GM21423 (cell line): ENCODE measurements around the gene XAB2.

Source experiments
- ATAC-seq: cut with Tn5 transposase; IDR thresholded peaks from one replicate; pipeline ENCODE4 v1.9.1; 2021; ENCODE audit warnings: mild to moderate bottlenecking, moderate library complexity; ENCODE audit not compliant: unreplicated experiment

The XAB2 gene

GRCh38 chr19:7629347-7630054 lies at the start of gene XAB2, which contains the start of gene PET100:
Gene XAB2, minus strand, starts transcription at chr19:7629545. Its CDS starts 18 bp downstream, at chr19:7629527.
Gene PET100, plus strand, starts transcription at chr19:7629793. Its CDS starts 41 bp downstream, at chr19:7629834.
- peak; percentile 93 for ATAC-seq

DNA sequence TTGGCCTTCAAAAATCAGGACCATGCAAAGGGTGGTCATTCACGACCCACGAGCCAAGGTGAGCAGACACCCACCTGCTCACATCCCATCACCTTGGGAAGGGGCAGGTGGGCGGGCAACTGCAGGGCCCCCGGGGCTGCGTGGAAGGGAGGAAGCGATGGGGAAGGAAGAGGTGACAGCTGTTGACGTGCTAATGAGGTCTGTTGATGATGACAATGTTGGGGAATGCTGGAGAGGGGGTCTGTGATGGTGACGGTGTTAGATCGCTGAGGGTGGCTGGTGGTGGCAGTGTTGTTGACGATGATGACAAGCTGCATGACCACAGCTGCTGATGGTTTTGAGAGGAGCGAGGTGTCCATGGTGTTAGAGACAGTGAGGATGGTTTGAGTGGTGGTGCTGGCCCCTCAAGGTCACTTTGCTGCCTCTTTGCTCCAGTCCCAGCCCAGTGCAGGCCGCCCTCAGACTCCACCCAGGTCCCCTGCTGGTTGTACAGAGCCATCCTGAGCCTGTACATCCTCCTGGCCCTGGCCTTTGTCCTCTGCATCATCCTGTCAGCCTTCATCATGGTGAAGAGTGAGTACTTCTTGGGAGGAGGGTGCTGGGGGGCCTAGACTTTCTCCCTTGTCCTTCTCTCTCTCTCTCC lies 48.4 kb upstream of the XAB2 start:
- ATAC-seq: no peak

DNA sequence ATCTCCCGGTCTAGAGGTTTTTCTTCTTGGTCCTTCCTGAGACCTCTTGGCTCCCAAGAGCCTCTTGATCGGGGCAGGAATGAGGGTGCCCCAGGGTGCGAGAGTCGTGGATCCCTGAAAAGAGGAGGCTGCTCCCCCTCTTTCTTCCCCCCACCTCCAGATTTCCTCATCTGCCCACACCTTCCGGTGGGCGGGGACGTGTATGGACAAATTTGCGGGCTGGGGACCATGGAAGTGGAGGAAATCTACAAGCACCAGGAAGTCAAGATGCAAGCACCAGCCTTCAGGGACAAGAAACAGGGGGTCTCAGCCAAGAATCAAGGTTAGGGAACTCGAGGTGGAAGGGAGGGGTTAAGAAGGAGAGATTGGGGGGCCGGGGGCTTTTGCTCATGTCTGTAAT lies 47.5 kb upstream of the XAB2 start, which contains the start of gene MCEMP1:
TSS of gene MCEMP1 (plus strand) at position 237 of the 400 bp plus-strand sequence. CDS start at position 268, 31 bp downstream.
- no peak for ATAC-seq

DNA sequence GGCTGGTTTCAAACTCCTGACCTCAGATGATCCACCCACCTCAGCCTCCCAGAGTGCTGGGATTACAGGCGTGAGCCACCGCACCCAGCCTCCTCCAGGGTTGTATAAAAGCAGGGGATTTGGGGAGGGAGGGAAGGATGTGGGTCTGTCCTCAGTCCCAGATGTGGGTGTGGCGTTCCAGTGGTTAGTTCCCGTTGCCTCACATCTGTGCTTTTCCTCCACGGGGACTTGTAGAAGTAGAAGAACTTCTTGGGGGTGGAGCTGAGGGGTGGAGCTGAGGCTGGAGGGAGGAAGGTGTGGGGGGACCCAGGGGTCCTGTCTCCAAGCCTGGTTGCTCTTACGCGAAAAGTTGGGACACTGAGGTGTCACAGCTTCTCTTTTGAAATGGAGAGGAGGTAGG lies 47.0 kb upstream of the XAB2 start:
- no peak for ATAC-seq

DNA sequence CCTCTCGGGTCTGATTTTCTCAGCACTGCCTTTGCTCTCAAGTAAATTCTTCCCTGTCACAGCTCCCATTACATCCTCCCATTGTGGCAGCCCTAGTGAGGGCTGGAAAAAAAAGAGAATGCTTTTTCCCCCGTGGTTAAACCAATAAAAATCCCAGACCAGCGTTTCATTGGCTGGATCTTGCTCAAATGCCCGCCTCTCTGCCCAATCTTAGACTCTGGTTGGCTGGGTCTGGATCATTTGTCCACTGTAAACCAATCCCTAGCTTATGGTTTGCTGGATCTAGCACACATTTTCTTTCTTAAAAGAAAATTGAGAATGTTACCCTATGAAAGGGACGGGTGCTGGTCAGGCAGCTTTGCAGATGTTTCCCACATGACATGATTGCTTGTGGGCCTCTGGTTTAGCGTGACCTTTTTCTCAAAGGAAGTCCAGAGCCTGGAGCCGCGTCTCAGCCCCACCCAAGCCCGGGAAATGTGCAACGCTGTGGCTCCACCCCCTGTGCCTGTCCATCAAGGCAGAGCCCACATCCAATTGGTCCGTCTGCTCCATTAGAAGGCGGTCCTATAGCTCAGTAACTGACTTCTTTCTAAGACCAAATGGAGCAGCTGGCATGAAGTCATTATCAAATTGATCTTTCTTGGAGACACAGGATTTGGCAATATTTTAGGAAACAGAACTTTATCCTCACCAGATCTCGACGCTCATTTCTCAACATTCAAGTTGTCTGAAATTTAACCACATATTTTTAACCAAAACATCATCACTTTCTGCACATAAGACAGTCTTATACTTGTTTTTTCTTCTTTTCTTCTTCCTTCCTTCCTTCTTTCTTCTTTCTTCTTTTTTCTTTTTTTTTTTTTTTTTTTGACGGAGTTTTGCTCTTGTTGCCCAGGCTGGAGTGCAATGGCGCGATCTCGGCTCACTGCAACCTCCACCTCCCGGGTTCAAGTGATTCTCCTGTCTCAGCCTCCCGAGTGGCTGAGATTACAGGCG lies 45.0 kb upstream of the XAB2 start:
- no peak for ATAC-seq

GRCh38 chr19:7672522-7672921 lies 43.2 kb upstream of the XAB2 start:
- no peak for ATAC-seq

- ATAC-seq: no peak
Observed at GRCh38 chr19:7670790-7671189, 41.4 kb upstream of the XAB2 start.

DNA sequence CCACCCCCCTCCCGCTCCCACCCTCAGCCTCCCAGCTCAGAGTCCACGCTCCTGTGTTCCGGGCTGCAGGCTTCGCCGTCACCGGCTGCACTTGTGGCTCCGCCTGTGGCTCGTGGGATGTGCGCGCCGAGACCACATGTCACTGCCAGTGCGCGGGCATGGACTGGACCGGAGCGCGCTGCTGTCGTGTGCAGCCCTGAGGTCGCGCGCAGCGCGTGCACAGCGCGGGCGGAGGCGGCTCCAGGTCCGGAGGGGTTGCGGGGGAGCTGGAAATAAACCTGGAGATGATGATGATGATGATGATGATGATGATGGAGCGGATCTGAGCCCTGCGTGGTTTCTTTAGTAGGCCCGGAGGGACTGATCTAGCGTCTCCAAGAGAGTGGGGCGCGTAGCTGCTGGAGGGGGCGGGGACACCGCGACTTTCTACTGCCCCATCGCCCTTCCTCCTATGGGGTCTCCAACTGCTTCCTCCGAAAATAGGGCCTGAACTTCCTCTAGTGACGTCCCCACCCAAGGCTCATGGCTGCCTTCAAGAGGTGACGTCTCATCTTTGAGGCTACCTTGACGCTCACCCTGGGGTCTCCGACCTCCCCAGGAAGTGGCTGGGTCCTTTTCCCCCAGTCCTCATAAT lies 40.9 kb upstream of the XAB2 start:
- no peak for ATAC-seq

DNA sequence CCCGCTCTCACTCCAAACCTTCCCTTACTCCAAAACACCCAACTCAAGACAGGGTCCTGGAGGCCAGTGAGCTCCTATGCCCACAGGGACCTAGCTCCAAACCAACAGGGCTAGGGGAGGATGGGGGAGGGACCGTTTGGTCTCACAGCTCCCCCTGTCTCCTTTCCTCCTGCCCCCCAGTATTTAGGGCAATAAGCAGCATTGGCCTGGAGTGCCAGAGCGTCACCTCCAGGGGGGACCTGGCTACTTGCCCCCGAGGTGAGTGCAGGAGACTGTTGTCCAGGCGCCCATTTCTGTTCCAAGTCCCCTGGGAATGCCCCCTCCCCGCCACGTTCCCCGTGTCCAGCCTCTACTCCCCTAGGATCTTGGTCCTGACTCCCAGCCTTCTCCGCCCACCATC lies 40.3 kb upstream of the XAB2 start:
- ATAC-seq: no peak

- no peak for ATAC-seq
Observed at GRCh38 chr19:7668842-7669241, 39.5 kb upstream of the XAB2 start, which contains the start of gene RETN. Gene RETN, plus strand, starts transcription at chr19:7669049. Its CDS starts 278 bp downstream, at chr19:7669327.

DNA sequence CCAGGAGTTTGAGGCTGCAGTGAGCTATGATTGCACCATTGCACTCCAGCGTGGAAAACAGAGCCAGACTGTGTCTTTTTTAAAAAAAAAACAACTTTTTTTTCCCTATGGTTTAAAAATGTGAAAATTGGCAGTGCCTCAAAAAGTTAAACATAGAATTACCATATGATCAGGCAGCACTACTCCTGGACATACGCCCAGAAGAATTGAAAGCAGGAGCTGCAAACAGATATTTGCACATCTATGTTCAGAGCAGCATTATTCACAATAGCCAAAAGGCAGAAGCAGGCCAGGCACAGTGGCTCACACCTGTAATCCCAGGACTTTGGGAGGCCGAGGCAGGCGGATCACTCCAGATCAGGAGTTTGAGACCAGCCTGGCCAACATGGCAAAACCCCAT lies 35.7 kb upstream of the XAB2 start:
- no peak for ATAC-seq

DNA sequence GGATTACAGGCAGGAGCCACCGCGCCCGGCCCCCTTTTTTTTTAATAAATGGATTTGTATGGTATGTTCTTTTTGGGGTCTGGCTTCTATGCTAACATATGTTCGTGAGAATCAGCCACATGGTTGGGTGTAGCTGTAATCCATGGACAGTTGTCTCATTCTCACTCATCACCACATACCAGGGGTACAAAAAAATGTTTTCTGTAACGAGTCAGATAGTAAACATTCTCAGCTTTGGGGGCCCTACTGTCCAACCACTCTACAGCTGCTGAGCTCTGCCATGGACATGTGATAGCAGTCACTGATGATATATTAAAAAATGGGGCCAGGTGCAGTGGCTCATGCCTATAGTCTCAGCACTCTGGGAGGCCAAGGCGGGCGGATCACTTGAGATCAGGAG lies 34.4 kb upstream of the XAB2 start:
- no peak for ATAC-seq

- no peak for ATAC-seq
Observed at GRCh38 chr19:7662657-7663056, 33.3 kb upstream of the XAB2 start.

- ATAC-seq: no peak
Observed at GRCh38 chr19:7661744-7662538, 32.6 kb upstream of the XAB2 start.

DNA sequence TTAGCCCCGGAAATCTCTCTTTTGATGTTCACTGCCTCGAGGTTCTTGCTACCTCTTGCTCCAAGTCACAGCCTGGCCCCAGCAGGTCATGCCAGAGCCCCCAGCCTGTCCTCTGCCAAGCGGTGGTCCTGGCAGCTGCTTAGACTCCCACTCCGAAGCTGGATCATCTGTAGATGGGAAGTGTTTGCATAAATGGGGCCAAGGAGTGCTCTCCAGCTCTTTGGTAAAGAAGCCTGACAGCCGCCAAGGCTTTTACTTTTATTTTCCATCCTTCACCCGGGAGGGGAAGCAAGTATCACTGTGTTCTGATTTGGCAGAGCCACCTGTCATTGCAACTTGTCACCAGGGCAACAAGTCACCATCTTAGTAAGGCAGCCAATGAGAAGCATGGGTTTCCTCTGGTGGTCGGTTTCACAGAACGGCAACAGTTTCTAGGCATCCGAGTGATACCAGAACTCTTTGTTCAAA lies 28.9 kb upstream of the XAB2 start:
- peak; percentile 68 for ATAC-seq

- ATAC-seq: no peak
Observed at GRCh38 chr19:7657131-7657751, 27.9 kb upstream of the XAB2 start.

DNA sequence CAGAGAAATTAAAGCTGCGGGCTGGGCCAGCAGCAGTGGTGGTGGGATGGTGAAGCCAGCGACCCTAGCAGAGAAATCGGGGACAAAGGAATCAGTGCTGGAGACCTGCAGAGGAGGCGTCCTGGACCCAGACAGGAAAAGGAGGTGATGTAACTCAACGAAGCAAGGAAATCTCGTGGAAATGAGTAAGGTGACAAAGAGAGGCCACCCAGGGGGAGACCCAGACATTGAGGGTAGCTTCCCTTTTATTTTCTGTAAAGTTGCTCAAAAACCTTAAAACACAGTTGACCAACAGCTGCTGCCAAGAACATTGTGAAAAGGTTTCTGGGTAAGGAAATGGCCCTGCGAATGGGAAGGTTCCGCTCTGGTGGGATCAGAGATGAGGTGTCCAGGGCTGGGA lies 26.2 kb upstream of the XAB2 start:
- ATAC-seq: no peak

DNA sequence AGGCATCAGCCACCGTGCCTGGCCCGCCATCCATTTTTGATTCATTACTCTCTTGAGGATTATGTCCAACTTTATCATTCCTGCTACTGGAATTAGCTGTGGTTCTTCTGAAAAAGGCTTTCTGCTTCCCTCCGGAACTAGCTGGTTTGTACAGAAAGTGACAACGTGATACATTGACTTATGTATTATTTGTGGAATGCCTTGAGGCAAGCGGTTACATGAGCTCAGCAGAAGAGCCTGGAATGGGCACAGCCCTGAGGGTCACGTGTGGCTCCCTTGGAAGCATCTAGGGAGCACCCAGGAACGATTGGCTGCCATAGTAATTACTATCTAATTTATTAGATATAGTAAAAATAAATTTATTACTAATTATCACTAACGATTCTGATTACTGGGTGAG lies 25.1 kb upstream of the XAB2 start:
- ATAC-seq: no peak

- no peak for ATAC-seq
Observed at GRCh38 chr19:7652061-7652641, 22.8 kb upstream of the XAB2 start.
